Epithelial cell of esophagus (primary cell): Measurements from ENCODE around the gene GPX2.

ENCODE experiments used
- DNase-seq: peaks from one replicate; pipeline ENCODE4 v3.0.0; 2010; ENCODE audit warnings: low read depth
- H3K4me3 ChIP-seq: 2 replicates; pipeline ENCODE4 v1.5.1; 2011; ENCODE audit warnings: mild to moderate bottlenecking, low read length, control low read depth
- TF ChIP-seq, protein P1 (sequence below): IDR thresholded peaks from 2 replicates; pipeline ENCODE4 v1.5.1; 2011; ENCODE audit warnings: low read depth, mild to moderate bottlenecking, low read length, control low read depth, inconsistent platforms; ENCODE audit not compliant: insufficient read depth; ENCODE audit errors: missing control alignments

The GPX2 gene

GRCh38 chr14:64934338-64934929 is 8.1 kb downstream of the GPX2 start:
- no peak overlapping the region for H3K4me3 ChIP-seq
- no peak for DNase-seq
- TF ChIP-seq, protein P1, sequence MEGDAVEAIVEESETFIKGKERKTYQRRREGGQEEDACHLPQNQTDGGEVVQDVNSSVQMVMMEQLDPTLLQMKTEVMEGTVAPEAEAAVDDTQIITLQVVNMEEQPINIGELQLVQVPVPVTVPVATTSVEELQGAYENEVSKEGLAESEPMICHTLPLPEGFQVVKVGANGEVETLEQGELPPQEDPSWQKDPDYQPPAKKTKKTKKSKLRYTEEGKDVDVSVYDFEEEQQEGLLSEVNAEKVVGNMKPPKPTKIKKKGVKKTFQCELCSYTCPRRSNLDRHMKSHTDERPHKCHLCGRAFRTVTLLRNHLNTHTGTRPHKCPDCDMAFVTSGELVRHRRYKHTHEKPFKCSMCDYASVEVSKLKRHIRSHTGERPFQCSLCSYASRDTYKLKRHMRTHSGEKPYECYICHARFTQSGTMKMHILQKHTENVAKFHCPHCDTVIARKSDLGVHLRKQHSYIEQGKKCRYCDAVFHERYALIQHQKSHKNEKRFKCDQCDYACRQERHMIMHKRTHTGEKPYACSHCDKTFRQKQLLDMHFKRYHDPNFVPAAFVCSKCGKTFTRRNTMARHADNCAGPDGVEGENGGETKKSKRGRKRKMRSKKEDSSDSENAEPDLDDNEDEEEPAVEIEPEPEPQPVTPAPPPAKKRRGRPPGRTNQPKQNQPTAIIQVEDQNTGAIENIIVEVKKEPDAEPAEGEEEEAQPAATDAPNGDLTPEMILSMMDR, result no peak

DNA sequence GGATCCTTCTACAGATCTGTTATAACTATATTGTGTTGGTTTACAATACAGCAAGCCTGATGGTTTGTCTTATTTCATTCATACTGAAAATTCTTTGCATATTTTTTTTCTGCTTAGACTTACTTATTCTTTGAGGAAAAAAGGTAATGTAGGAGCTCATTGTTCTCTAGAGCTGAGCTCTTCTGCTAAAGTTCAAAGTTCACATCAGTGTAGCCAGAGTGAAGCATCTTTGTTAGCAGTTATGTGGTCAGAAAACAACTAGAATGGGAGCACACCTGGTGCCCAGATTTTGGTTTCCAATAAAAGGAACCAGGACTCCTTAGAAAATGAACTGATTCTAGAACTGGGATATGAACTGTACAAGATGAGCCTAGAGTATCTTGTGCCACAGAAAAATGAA is 10.3 kb downstream of the GPX2 start:
- DNase-seq, result no peak
- H3K4me3 ChIP-seq, result no peak overlapping the region
- TF ChIP-seq, protein P1, result no peak

DNA sequence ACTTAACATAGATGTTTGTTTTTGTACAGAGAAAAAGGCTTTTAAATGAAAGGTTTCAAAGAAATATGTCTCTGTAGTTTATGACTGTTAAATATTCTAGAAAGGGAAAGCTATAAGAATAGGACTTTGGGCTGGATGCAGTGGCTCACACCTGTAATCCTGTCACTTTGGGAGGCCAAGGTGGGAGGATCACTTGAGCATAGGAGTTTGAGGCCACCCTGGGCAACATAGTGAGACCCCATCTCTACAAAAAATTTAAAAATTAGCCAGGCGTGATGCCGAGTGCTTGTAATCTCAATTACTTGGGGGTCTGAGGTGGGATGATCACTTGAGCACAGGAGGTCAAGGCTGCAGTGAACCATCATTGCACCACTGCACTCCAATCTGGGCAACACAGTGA is 11.4 kb downstream of the GPX2 start:
- TF ChIP-seq, protein P1, result no peak
- DNase-seq, result no peak
- H3K4me3 ChIP-seq, result no peak overlapping the region

DNA sequence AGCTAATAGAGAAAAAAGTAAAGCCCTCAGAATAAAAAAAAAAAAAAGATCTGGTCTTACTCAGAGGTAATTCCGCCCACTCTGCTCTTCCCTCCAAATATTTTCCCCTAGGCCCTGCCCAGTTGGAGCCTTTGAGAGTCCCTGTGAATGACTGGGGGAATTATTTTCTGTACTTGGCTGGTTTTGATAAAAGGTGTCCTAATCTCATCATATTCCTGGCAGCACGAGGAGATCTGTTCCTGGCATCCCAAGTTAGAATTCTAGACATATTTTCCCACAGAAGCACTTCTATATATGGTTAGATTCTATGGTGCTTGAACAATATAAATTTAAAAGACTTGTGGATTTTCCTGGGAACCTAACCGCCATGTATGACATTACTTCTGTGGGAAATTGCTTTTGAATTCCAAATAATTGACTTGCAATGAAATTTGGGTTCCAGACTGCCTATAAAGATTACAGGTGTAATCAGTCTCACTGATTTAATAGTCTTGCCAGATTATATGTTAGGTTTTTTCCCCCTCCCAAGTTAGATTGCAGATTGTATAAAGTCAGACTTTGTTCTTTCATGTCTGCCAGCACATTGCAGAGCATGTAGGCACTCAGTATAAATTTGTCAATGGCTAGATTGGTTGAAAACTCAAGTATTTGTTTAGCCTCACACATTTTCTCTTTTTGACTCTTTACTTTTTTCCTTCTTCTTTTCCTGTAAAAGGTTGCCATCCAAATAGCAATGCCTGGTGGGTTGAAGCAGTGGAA is 12.3 kb downstream of the GPX2 start:
- H3K4me3 ChIP-seq, result no peak overlapping the region
- TF ChIP-seq, protein P1, result no peak
- no peak for DNase-seq

DNA sequence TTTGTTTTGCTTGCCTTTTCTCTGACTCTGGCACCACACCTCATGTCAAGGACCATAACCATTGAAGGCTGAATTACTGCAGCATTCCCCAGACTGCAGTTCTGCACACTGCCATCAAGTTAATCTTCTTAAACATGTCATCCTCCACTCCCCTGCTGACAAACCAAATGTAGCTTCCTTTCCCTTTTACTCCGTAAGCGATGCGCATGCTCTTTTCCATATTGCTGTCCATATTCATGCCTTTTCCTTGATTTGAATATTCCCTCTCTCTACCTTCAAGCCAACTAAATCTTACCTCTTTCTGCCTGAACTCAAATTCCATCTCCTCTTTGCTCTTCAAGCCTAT is 13.6 kb downstream of the GPX2 start:
- TF ChIP-seq, protein P1, result no peak
- H3K4me3 ChIP-seq, result no peak overlapping the region
- no peak for DNase-seq

DNA sequence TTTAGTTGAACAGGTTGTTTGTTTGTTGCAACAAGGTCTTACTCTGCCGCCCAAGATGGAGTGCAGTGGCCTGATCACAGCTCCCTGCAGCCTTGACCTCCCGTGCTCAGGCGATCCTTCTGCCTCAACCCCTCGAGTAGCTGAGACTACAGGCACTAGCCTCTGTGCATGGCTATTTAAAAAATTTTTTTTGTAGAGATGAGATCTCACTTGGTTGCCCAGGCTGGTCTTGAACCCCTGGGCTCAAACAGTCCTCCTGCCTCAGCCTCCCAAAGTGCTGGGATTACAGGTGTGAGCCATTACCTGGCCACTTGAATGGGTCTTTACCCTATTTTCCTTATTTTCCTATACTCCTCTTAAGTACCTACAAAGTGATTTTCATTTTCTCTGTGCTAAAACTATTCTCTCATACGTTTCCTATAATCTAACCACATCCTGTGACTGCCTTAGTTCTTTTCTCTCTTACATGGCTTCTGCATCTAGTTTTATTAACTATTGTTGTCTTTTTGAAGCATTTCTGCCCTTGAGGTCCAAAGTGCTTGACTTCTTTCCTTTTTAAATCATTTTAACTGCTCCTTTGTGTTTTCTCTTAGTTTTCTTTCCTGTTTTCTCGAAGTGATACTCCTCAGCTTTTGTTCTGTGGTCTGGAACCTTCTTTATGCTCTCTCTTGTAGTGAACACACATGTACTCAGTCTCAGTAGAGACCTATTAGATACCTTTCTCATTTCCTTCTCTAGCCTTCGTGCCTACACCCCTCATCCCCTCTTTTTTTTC is 14.1 kb downstream of the GPX2 start:
- DNase-seq, result no peak
- H3K4me3 ChIP-seq, result no peak overlapping the region
- TF ChIP-seq, protein P1, result no peak

GRCh38 chr14:64927031-64927430 is 15.5 kb downstream of the GPX2 start:
- no peak overlapping the region for H3K4me3 ChIP-seq
- TF ChIP-seq, protein P1, result no peak
- DNase-seq, result no peak
